Panc1 (cell line): ENCODE measurements around the gene FCN2. TPM values are rescaled to one million over a fixed set of nuclear protein-coding genes. Genes with fewer than 3 reads are reported as not detected.

ENCODE experiments used
- ATAC-seq: fragments of 200-7000 bp; cut with Tn5 transposase; 2 replicates; pipeline ENCODE4 v1.9.1; 2020; ENCODE audit warnings: mild to moderate bottlenecking, moderate library complexity
- BruUV-seq: library from RNA; stranded (reverse); fragments of 400-500 nt; replicated peaks from 2 replicates; lab custom pipeline; 2021; lab: Mats Ljungman, UMichigan
- CTCF ChIA-PET: fragments of 300-600 bp; sonication (Branson Sonifier 250); formaldehyde crosslinking; loops from one replicate; lab custom pipeline; 2022; ENCODE audit warnings: antibody characterized with exemption; lab: Charles Lee
- POLR2A ChIA-PET: fragments of 300-600 bp; sonication (Branson Sonifier 250); formaldehyde crosslinking; loops from one replicate; lab custom pipeline; 2022; ENCODE audit warnings: antibody characterized with exemption; lab: Charles Lee
- DNase-seq: peaks from one replicate; pipeline ENCODE4 v3.0.0-alpha.2; 2010; ENCODE audit warnings: low read depth, low spot score
- H3K27ac ChIP-seq: 2 replicates; pipeline ENCODE4 v1.5.1; 2011; ENCODE audit warnings: mild to moderate bottlenecking, low read length, inconsistent platforms
- H3K27me3 ChIP-seq: fragments of 200-500 bp; sonication (Bioruptor generic); 2 replicates; pipeline ENCODE4 v1.6.0; 2014; ENCODE audit warnings: low read length, inconsistent platforms; ENCODE audit not compliant: control insufficient read depth, insufficient read depth
- H3K36me3 ChIP-seq: fragments of 200-500 bp; sonication (Bioruptor generic); 2 replicates; pipeline ENCODE4 v1.5.1; 2014; ENCODE audit warnings: inconsistent platforms, mild to moderate bottlenecking, low read length, moderate library complexity; ENCODE audit not compliant: control insufficient read depth, insufficient read depth
- H3K4me1 ChIP-seq: 2 replicates; pipeline ENCODE4 v1.5.1; 2011; ENCODE audit warnings: inconsistent platforms, mild to moderate bottlenecking, low read length, moderate library complexity; ENCODE audit not compliant: control insufficient read depth, insufficient read depth
- H3K4me3 ChIP-seq, 2 experiments: 2 replicates each; pipeline ENCODE4 v1.5.1; 2011 to 2012; ENCODE audit warnings: low read depth in 2 of 2, low read length in 2 of 2, mild to moderate bottlenecking in 2 of 2, inconsistent platforms in 1 of 2, moderate library complexity in 1 of 2
- H3K9me3 ChIP-seq: fragments of 200-500 bp; sonication (Bioruptor generic); 2 replicates; pipeline ENCODE4 v1.5.1; 2014; ENCODE audit warnings: low read depth, mild to moderate bottlenecking, inconsistent platforms, low read length, moderate library complexity; ENCODE audit not compliant: control insufficient read depth, insufficient read depth
- POLR2AphosphoS5 ChIP-seq: IDR thresholded peaks from 2 replicates; pipeline ENCODE4 v1.6.1; 2012; ENCODE audit warnings: mild to moderate bottlenecking, low read depth, low read length, moderate library complexity
- REST ChIP-seq, 2 experiments: IDR thresholded peaks; 2 replicates each; pipeline ENCODE4 v1.6.1; 2011 to 2012; ENCODE audit warnings: low read depth in 2 of 2, control low read depth in 1 of 2, low read length in 1 of 2, mild to moderate bottlenecking in 1 of 2, moderate library complexity in 1 of 2; ENCODE audit not compliant: insufficient read depth in 1 of 2
- SIN3A ChIP-seq: IDR thresholded peaks from 2 replicates; pipeline ENCODE4 v1.6.1; 2012; ENCODE audit warnings: low read depth, mild to moderate bottlenecking, low read length, moderate library complexity, borderline replicate concordance; ENCODE audit not compliant: insufficient read depth
- TCF7L2 ChIP-seq: IDR thresholded peaks from 2 replicates; pipeline ENCODE4 v1.6.1; 2011; ENCODE audit warnings: mild to moderate bottlenecking, low read depth, low read length, inconsistent platforms
- in situ Hi-C: cut with HindIII; loops from 2 replicates; pipeline ENCODE4 v1.10.0; 2016; ENCODE audit warnings: low sequenced_read_pairs, low pct_unique_long_range_greater_than_20kb
- intact Hi-C: fragments of 100-400 bp; cut with micrococcal nuclease; formaldehyde crosslinking; loops from one replicate; pipeline ENCODE4 v1.10.0; 2022; ENCODE audit not compliant: unreplicated experiment
- total RNA-seq: library from RNA; stranded (reverse); gene quantifications from one replicate; pipeline ENCODE4 v1.2.1, GENCODE V29; 2021; ENCODE audit not compliant: unreplicated experiment
- TF ChIP-seq, protein P1 (sequence below): fragments of 450-650 bp; IDR thresholded peaks from 2 replicates; pipeline ENCODE4 v1.5.1; 2017; ENCODE audit warnings: mild to moderate bottlenecking

FCN2 gene
- total RNA-seq, 1 experiment from 2014 or later = not detected

GRCh38 chr9:134838651-134839454 lies 41.8 kb upstream of the FCN2 start:
- Histone ChIP-seq H3K9me3 (no peaks in the 10 kb centered on the region), H3K27me3 (no peaks in the 10 kb centered on the region), H3K27ac (no peak overlapping the region), H3K4me3 (no peak overlapping the region), H3K4me1 (no peaks in the 10 kb centered on the region), H3K36me3 (no peaks in the 10 kb centered on the region)
- BruUV-seq = no TSS peak
- POLR2A ChIA-PET = no interaction called here
- ATAC-seq (no peak), DNase-seq (no peak)
- TF ChIP-seq REST (IDR thresholded peaks at IDR 0.05; ENCODE audit: insufficient read depth in 1 of 2, low read depth in 2 of 2, low read length in 1 of 2) (no peak), TCF7L2 (no peak), POLR2AphosphoS5 (no peak), SIN3A (no peak)
- TF ChIP-seq, protein P1, sequence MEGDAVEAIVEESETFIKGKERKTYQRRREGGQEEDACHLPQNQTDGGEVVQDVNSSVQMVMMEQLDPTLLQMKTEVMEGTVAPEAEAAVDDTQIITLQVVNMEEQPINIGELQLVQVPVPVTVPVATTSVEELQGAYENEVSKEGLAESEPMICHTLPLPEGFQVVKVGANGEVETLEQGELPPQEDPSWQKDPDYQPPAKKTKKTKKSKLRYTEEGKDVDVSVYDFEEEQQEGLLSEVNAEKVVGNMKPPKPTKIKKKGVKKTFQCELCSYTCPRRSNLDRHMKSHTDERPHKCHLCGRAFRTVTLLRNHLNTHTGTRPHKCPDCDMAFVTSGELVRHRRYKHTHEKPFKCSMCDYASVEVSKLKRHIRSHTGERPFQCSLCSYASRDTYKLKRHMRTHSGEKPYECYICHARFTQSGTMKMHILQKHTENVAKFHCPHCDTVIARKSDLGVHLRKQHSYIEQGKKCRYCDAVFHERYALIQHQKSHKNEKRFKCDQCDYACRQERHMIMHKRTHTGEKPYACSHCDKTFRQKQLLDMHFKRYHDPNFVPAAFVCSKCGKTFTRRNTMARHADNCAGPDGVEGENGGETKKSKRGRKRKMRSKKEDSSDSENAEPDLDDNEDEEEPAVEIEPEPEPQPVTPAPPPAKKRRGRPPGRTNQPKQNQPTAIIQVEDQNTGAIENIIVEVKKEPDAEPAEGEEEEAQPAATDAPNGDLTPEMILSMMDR = no peak
- intact Hi-C loops = no loop called here
- CTCF ChIA-PET = no interaction called here
- in situ Hi-C loops = no loop called here

DNA sequence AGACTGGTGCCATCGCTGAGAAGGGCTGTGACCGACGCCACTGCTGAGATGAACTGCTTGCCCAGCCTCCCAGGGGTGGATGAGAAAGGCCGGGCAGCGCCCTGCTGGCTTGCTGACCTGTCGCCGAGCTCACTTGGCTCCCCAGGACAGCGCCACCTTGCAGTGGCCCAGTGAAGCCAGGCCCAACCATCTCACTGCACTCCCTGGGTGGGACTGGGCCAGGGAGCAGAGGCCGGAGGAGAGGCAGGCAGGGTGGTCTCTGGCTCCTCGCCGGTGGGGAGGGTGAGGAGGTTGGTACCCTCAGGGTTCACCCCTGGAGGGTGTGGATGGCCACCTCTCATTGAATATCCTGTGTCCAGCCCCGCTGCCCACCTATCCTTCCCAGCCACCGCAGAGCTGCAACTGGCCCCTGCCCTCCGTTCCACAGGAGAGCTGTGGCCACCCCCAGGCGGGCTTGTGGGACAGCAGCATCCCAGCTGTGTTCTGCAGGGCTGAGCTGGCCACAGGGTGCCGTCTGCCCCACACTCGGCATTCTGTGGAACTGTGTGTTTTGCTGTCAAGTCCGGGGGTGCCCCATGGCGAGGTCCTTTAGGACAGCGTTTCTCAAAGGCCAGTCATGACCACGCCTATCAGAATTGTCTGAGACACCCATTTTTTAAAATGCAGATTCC lies 41.0 kb upstream of the FCN2 start:
- ATAC-seq = no peak
- intact Hi-C loops = no loop called here
- CTCF ChIA-PET = no interaction called here

More for the DNA sequence above, 41.0 kb upstream of the FCN2 start:
- H3K27me3 ChIP-seq = no peaks in the 10 kb centered on the region
- TF ChIP-seq TCF7L2 (no peak), SIN3A (no peak), POLR2AphosphoS5 (no peak)
- TF ChIP-seq, protein P1 = no peak
- no peaks in the 10 kb centered on the region for H3K4me1 ChIP-seq
- H3K9me3 ChIP-seq = no peaks in the 10 kb centered on the region
- in situ Hi-C loops = no loop called here
- H3K27ac ChIP-seq = no peak overlapping the region
- no TSS peak for BruUV-seq
- no peak for DNase-seq
- H3K36me3 ChIP-seq = no peaks in the 10 kb centered on the region
- POLR2A ChIA-PET = no interaction called here
- H3K4me3 ChIP-seq = no peak overlapping the region
